GM18861 (cell line): ENCODE data around the gene WWP2.
"Not testable (repeated sequence)": the region's sequence is repeated elsewhere in the genome, so short reads cannot be mapped to it uniquely, and the experiment has no call there.

Experiments
- ATAC-seq: cut with Tn5 transposase; IDR thresholded peaks from one replicate; pipeline ENCODE4 v1.9.1; 2021; ENCODE audit not compliant: unreplicated experiment

Gene WWP2

GRCh38 chr16:69941251-69942098, 179.3 kb downstream of the WWP2 start:
- ATAC-seq = no peak

- no peak for ATAC-seq
Measured at GRCh38 chr16:69942099-69942491, 180.0 kb downstream of the WWP2 start.

- no peak for ATAC-seq
Measured at GRCh38 chr16:69942627-69943170, 180.6 kb downstream of the WWP2 start.

- not testable (repeated sequence) for ATAC-seq
Measured at GRCh38 chr16:69943241-69944036, 181.3 kb downstream of the WWP2 start.

- not testable (repeated sequence) for ATAC-seq
Measured at GRCh38 chr16:69950411-69950810, 188.3 kb downstream of the WWP2 start.

GRCh38 chr16:69951017-69951671, 189.0 kb downstream of the WWP2 start, which contains the start of gene CLEC18A:
CLEC18A (plus strand) TSS chr16:69951334; CDS start chr16:69951367, 33 bp downstream.
- ATAC-seq = not testable (repeated sequence)

GRCh38 chr16:69951672-69952031, 189.5 kb downstream of the WWP2 start:
- not testable (repeated sequence) for ATAC-seq

GRCh38 chr16:69952116-69952515, 190.0 kb downstream of the WWP2 start:
- not testable (repeated sequence) for ATAC-seq

GRCh38 chr16:69952572-69953355, 190.6 kb downstream of the WWP2 start:
- ATAC-seq = not testable (repeated sequence)

GRCh38 chr16:69954241-69954640, 192.1 kb downstream of the WWP2 start:
- not testable (repeated sequence) for ATAC-seq

GRCh38 chr16:69963312-69963711, 201.2 kb downstream of the WWP2 start:
- ATAC-seq = not testable (repeated sequence)

GRCh38 chr16:69964960-69965660, 203.0 kb downstream of the WWP2 start:
- ATAC-seq = not testable (repeated sequence)

- ATAC-seq = not testable (repeated sequence)
Measured at GRCh38 chr16:69965661-69966054, 203.5 kb downstream of the WWP2 start.

GRCh38 chr16:69967688-69968087, 205.6 kb downstream of the WWP2 start:
- not testable (repeated sequence) for ATAC-seq

GRCh38 chr16:69968125-69968524, 206.0 kb downstream of the WWP2 start:
- ATAC-seq = not testable (repeated sequence)

- not testable (repeated sequence) for ATAC-seq
Measured at GRCh38 chr16:69969657-69970056, 207.5 kb downstream of the WWP2 start.

- ATAC-seq = not testable (repeated sequence)
Measured at GRCh38 chr16:69972120-69972519, 210.0 kb downstream of the WWP2 start.

- not testable (repeated sequence) for ATAC-seq
Measured at GRCh38 chr16:69972935-69973334, 210.8 kb downstream of the WWP2 start.

- not testable (repeated sequence) for ATAC-seq
Measured at GRCh38 chr16:69985196-69985595, 223.1 kb downstream of the WWP2 start.
